Activated naive CD4-positive, alpha-beta T cell treated with anti-CD3 and anti-CD28 coated beads, Interleukin-2, amount 10 ng/mL, durations not matched to agents 7 days and 5 days (primary cell): ENCODE results near the gene TAS2R14.

Source experiments
- CTCF ChIA-PET: fragments of 350-600 bp; sonication (Branson Sonifier 250); formaldehyde crosslinking; loops from one replicate; lab custom pipeline; 2021; ENCODE audit warnings: antibody characterized with exemption; lab: Charles Lee
- DNase-seq: peaks from one replicate; pipeline ENCODE4 v3.0.0-alpha.2; 2020
- H3K27ac Mint-ChIP-seq: one replicate; pipeline ENCODE4 v1.8.0; 2021; ENCODE audit warnings: mild to moderate bottlenecking, moderate library complexity, mixed read lengths
- H3K27me3 Mint-ChIP-seq: one replicate; pipeline ENCODE4 v1.8.0; 2021; ENCODE audit warnings: mild to moderate bottlenecking, mixed read lengths
- H3K36me3 Mint-ChIP-seq: one replicate; pipeline ENCODE4 v1.8.0; 2021; ENCODE audit warnings: mixed read lengths
- H3K4me1 Mint-ChIP-seq: one replicate; pipeline ENCODE4 v1.8.0; 2021; ENCODE audit warnings: mixed read lengths
- H3K4me3 Mint-ChIP-seq: one replicate; pipeline ENCODE4 v1.8.0; 2021; ENCODE audit warnings: mild to moderate bottlenecking, moderate library complexity, mixed read lengths
- H3K9me3 Mint-ChIP-seq: one replicate; pipeline ENCODE4 v1.8.0; 2021; ENCODE audit warnings: mixed read lengths

TAS2R14 gene

DNA sequence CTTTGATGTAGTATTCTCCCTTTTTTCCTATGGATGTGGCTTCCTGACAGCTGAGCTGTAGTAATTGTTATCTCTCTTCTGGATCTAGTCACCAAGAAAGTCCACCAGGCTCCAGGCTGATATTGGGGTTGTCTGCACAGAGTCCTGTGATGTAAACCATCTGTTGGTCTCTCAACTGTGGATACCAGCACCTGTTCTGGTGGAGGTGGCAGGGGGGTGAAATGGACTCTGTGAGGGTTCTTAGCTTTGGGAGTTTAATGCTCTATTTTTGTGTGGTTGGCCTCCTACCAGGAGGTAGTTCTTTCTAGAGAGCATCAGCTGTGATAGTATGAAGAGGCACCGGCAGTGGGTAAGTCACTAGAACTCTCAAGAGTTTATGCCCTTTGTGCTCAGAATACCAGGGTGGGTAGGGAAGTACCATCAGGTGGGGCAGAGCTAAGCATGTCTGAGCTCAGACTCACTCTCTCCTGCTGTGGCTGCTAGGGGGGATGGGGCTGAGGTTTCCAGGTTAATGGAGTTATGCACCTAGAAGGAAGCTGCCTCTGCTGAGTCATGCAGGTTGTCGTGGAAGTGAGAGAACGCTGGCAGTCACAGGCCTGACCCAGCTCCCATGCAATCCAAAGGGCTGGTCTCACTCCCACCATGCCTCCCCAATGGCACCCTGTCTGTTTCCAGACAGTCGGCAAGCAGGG, 3.0 kb upstream of the TAS2R14 start:
- H3K36me3 Mint-ChIP-seq: peaks cover 2% of the 10 kb centered on the region
- CTCF ChIA-PET: no interaction called here

GRCh38 chr12:10941369-10941768, 2.3 kb upstream of the TAS2R14 start:
- no peaks in the 10 kb centered on the region for H3K27me3 Mint-ChIP-seq
- peaks cover 9% of the 10 kb centered on the region for H3K4me1 Mint-ChIP-seq
- no peak for DNase-seq
- no peak overlapping the region for H3K4me3 Mint-ChIP-seq
- CTCF ChIA-PET: interaction anchor here (1.0 kb wide), 1 partner anchor 8 kb away, joined by 4 read pairs; no protein-coding TSS in a partner anchor
- H3K27ac Mint-ChIP-seq: no peak overlapping the region
- peaks cover 10% of the 10 kb centered on the region for H3K9me3 Mint-ChIP-seq
- peaks cover 2% of the 10 kb centered on the region for H3K36me3 Mint-ChIP-seq

More for the DNA sequence above, 3.0 kb upstream of the TAS2R14 start:
- Mint-ChIP-seq H3K4me1 (peaks cover 9% of the 10 kb centered on the region), H3K27ac (no peak overlapping the region), H3K27me3 (no peaks in the 10 kb centered on the region), H3K4me3 (no peak overlapping the region), H3K9me3 (peaks cover 17% of the 10 kb centered on the region)
- DNase-seq: peak; percentile 20

- peaks cover 2% of the 10 kb centered on the region for H3K36me3 Mint-ChIP-seq
- no peak overlapping the region for H3K4me3 Mint-ChIP-seq
- no peaks in the 10 kb centered on the region for H3K27me3 Mint-ChIP-seq
- H3K27ac Mint-ChIP-seq: no peak overlapping the region
- DNase-seq: no peak
- peaks cover 9% of the 10 kb centered on the region for H3K4me1 Mint-ChIP-seq
- CTCF ChIA-PET: interaction anchor here (1.0 kb wide), 1 partner anchor 7 kb away, joined by 4 read pairs; no protein-coding TSS in a partner anchor
- H3K9me3 Mint-ChIP-seq: peaks cover 5% of the 10 kb centered on the region
These were observed 1.3 kb upstream of the TAS2R14 start for GRCh38 chr12:10940389-10940788.

GRCh38 chr12:10936506-10936905, 2.6 kb downstream of the TAS2R14 start:
- no peak for DNase-seq
- H3K4me1 Mint-ChIP-seq: peaks cover under 1% of the 10 kb centered on the region
- no peaks in the 10 kb centered on the region for H3K27me3 Mint-ChIP-seq

DNA sequence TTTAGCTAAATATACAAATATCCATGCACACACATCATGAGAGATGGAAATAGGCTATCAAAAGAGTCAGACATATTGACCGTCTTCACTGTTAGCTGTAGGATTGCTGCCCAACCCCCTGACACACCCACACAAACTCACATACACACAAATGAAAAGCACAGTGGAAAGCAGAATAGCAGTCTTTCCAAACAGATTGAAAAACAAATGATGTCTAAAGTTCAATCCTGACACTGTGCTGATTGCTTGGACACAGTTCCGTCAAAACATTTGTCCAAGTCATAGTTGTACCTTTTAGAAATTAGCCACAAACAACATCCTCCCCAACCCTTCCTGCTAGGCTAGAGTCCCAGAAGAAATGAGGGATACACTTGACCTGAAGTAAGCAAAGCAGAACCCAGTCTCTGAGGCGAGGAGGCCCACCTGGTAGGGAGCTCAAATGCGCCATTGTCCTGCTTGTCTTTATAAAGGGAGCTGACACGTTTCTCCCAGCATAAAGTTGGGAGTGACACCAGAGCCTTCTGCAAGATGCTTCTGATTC, 10.2 kb downstream of the TAS2R14 start, which contains the start of gene PRH2:
TSS of gene PRH2 (plus strand) at position 491 of the 541 bp plus-strand sequence. CDS start at position 529, 38 bp downstream.
- no peak within 1 kb of the TSS for H3K4me3 Mint-ChIP-seq
- no peaks in the 10 kb centered on the region for H3K27me3 Mint-ChIP-seq
- no peak within 1 kb of the TSS for H3K27ac Mint-ChIP-seq
- DNase-seq: no peak
- CTCF ChIA-PET: no interaction called here
- no peaks in the 10 kb centered on the region for H3K4me1 Mint-ChIP-seq
- no peaks in the 10 kb centered on the region for H3K36me3 Mint-ChIP-seq
- H3K9me3 Mint-ChIP-seq: no peaks in the 10 kb centered on the region

More at GRCh38 chr12:10936506-10936905, 2.6 kb downstream of the TAS2R14 start:
- CTCF ChIA-PET: no interaction called here
- H3K9me3 Mint-ChIP-seq: no peaks in the 10 kb centered on the region
- no peak overlapping the region for H3K4me3 Mint-ChIP-seq
- H3K27ac Mint-ChIP-seq: no peak overlapping the region
- no peaks in the 10 kb centered on the region for H3K36me3 Mint-ChIP-seq

DNA sequence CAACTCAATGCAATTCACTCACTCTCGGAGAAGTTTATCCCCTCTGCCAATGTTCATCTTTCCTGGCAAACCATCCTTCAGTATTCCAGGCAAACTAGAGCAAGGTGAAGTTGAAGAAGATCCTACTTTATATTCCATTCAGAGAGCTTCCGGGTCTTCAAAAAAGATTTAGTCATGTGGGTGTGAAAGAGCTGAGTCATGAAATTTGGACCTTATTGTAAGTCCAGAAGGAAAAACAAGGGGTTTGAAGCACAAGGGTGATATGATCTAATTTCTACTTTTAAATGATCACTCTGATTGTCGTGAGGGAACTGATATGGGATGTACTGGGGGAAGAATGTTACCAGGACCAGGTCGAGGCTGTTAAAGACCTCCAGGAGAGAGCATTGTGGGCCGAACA, 12.8 kb downstream of the TAS2R14 start:
- no peaks in the 10 kb centered on the region for H3K27me3 Mint-ChIP-seq
- no peaks in the 10 kb centered on the region for H3K4me1 Mint-ChIP-seq
- CTCF ChIA-PET: no interaction called here

GRCh38 chr12:10919809-10920208, 19.3 kb downstream of the TAS2R14 start:
- Mint-ChIP-seq H3K27ac (no peak overlapping the region), H3K9me3 (no peaks in the 10 kb centered on the region), H3K36me3 (no peaks in the 10 kb centered on the region), H3K4me3 (no peak overlapping the region), H3K27me3 (no peaks in the 10 kb centered on the region), H3K4me1 (no peaks in the 10 kb centered on the region)
- CTCF ChIA-PET: no interaction called here
- no peak for DNase-seq

More for the DNA sequence above, 12.8 kb downstream of the TAS2R14 start:
- no peak overlapping the region for H3K27ac Mint-ChIP-seq
- no peaks in the 10 kb centered on the region for H3K9me3 Mint-ChIP-seq
- DNase-seq: no peak
- H3K36me3 Mint-ChIP-seq: no peaks in the 10 kb centered on the region
- no peak overlapping the region for H3K4me3 Mint-ChIP-seq

GRCh38 chr12:10910380-10910779, 28.7 kb downstream of the TAS2R14 start:
- DNase-seq: no peak
- CTCF ChIA-PET: no interaction called here
- Mint-ChIP-seq H3K27ac (no peak overlapping the region), H3K4me3 (no peak overlapping the region), H3K9me3 (no peaks in the 10 kb centered on the region), H3K4me1 (no peaks in the 10 kb centered on the region), H3K27me3 (no peaks in the 10 kb centered on the region), H3K36me3 (peaks cover 2% of the 10 kb centered on the region)

DNA sequence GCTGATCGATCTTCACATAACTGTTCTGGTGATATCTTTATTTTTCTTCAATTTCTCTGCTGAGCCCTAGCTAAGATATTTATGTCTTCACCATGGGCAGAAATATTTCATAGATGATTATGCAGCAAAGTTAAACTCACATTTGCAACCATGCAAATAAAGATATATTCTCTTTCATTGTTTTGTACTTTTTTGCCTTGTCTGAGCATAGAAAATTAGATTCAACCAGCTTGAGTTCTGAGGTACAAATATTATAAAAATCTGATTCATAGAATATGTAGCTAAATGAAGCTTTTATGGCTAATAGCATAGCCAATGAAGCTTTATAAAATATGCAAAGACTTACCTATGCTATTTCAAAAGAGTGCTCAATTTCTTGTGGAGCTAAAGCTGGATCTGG, 29.6 kb downstream of the TAS2R14 start, which contains the start of gene TAS2R13:
TSS of gene TAS2R13 (minus strand) at position 101 of the 400 bp plus-strand sequence. CDS start 264 bp downstream, outside the sequence.
- no peak for DNase-seq
- peak within 1 kb of the TSS; percentile 28 for H3K27ac Mint-ChIP-seq
- H3K27me3 Mint-ChIP-seq: no peaks in the 10 kb centered on the region
- CTCF ChIA-PET: no interaction called here
- peaks cover 6% of the 10 kb centered on the region for H3K9me3 Mint-ChIP-seq
- H3K36me3 Mint-ChIP-seq: peaks cover 2% of the 10 kb centered on the region
- H3K4me3 Mint-ChIP-seq: no peak within 1 kb of the TSS
- no peaks in the 10 kb centered on the region for H3K4me1 Mint-ChIP-seq

GRCh38 chr12:10904686-10905085, 34.4 kb downstream of the TAS2R14 start:
- Mint-ChIP-seq H3K4me3 (no peak overlapping the region), H3K4me1 (no peaks in the 10 kb centered on the region), H3K36me3 (peaks cover 4% of the 10 kb centered on the region), H3K9me3 (peaks cover 20% of the 10 kb centered on the region), H3K27ac (no peak overlapping the region), H3K27me3 (no peaks in the 10 kb centered on the region)
- DNase-seq: no peak
- CTCF ChIA-PET: no interaction called here

DNA sequence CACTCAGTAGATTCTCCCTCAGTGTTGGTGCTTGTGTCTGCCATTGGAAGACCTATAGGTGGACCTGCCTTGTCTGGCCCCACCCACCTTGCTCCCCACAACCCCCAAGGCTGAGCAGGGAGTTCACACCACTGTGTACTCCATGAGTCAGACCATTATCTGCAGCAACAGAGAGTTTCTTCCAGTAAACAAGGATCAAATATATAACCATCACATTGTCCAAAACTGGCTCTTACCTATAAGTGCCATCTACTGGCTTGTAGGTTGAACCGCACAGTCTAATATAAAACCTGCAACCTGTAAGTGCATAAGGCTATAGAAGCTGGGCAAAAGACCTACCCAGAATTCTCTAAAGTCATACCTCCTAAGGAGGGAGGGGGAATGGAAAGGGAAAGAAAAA, 37.6 kb downstream of the TAS2R14 start:
- H3K4me1 Mint-ChIP-seq: no peaks in the 10 kb centered on the region
- no peak for DNase-seq
- CTCF ChIA-PET: interaction anchor here (0.6 kb wide), 1 partner anchor 21 kb away, joined by 3 read pairs; no protein-coding TSS in a partner anchor
- no peaks in the 10 kb centered on the region for H3K27me3 Mint-ChIP-seq
- H3K27ac Mint-ChIP-seq: no peak overlapping the region
- H3K9me3 Mint-ChIP-seq: peaks cover 20% of the 10 kb centered on the region
- peaks cover 1% of the 10 kb centered on the region for H3K36me3 Mint-ChIP-seq
- no peak overlapping the region for H3K4me3 Mint-ChIP-seq

DNA sequence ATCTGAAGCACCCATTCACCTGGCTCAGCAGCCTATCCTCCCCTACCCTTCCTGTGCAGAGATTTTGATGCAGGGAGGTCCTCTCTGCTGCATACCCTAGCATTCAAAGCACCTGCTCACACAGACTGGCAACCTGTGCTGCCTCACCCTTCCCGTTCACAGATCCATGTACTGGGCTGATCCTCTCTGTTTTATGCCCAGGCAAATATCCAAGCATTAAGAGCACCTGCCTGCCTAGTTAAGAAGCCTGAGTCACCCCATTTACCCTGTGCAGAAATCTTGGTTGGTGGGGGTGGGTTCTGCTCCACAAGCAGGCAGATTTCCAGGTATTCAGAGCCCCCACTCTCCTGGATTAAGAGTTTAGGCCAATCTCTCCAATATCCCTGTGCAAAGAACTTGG, 38.1 kb downstream of the TAS2R14 start:
- Mint-ChIP-seq H3K4me3 (no peak overlapping the region), H3K27me3 (no peaks in the 10 kb centered on the region), H3K36me3 (peaks cover 1% of the 10 kb centered on the region), H3K4me1 (no peaks in the 10 kb centered on the region), H3K9me3 (peaks cover 20% of the 10 kb centered on the region), H3K27ac (no peak overlapping the region)
- CTCF ChIA-PET: no interaction called here
- no peak for DNase-seq

GRCh38 chr12:10900530-10900929, 38.5 kb downstream of the TAS2R14 start:
- DNase-seq: no peak
- Mint-ChIP-seq H3K27ac (no peak overlapping the region), H3K27me3 (no peaks in the 10 kb centered on the region), H3K4me3 (no peak overlapping the region), H3K36me3 (peaks cover 1% of the 10 kb centered on the region), H3K9me3 (peaks cover 20% of the 10 kb centered on the region), H3K4me1 (no peaks in the 10 kb centered on the region)
- CTCF ChIA-PET: no interaction called here

DNA sequence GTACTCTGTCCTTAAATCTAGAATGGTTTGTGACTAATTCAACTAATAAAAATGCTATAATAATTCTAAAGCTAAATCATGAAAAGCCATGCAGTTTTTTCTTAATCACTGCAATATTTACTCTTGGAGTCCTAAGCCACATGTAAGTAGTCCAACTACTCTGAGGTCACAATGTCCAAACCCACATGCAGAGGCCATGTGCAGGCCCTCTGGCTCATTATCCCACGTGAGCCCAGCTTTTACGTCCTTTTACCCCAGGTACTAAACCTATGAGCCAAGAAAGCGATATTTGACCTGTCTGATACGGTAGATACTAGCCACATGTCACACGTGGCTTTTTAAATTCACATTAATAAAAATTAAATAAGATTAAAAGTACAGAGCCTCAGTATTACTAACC, 42.2 kb downstream of the TAS2R14 start:
- Mint-ChIP-seq H3K4me1 (no peaks in the 10 kb centered on the region), H3K9me3 (no peaks in the 10 kb centered on the region), H3K27ac (no peak overlapping the region), H3K27me3 (no peaks in the 10 kb centered on the region), H3K4me3 (no peak overlapping the region), H3K36me3 (no peaks in the 10 kb centered on the region)
- CTCF ChIA-PET: no interaction called here
- DNase-seq: no peak

- Mint-ChIP-seq H3K27me3 (no peaks in the 10 kb centered on the region), H3K4me3 (no peak overlapping the region), H3K36me3 (no peaks in the 10 kb centered on the region), H3K9me3 (no peaks in the 10 kb centered on the region), H3K4me1 (no peaks in the 10 kb centered on the region), H3K27ac (no peak overlapping the region)
- CTCF ChIA-PET: no interaction called here
- DNase-seq: no peak
These were observed 47.1 kb downstream of the TAS2R14 start for GRCh38 chr12:10891937-10892336.
